Aorta (tissue), 5 donors: Measurements from ENCODE around the gene CCL21. TPM values are rescaled to one million over a fixed set of nuclear protein-coding genes. Genes with fewer than 3 reads are reported as not detected.

ENCODE experiments used
- ATAC-seq: fragments of 200-7000 bp; cut with Tn5 transposase; one replicate; pipeline ENCODE4 v1.9.1; 2022; ENCODE audit warnings: moderate library complexity; ENCODE audit not compliant: low FRiP score
- DNase-seq, 2 donors: peaks; one replicate each; pipeline ENCODE4 v3.0.0-alpha.2; 2020
- H3K27ac ChIP-seq, 2 donors: one replicate each; pipeline ENCODE4 v1.5.1; 2013; ENCODE audit warnings: low read length in 2 of 2, mild to moderate bottlenecking in 2 of 2, moderate library complexity in 2 of 2, control low read depth in 1 of 2, inconsistent platforms in 1 of 2, low read depth in 1 of 2
- H3K27me3 ChIP-seq, 2 donors: one replicate each; pipeline ENCODE4 v1.6.1; 2013; ENCODE audit warnings: control low read depth in 1 of 2, low read length in 1 of 2, mild to moderate bottlenecking in 1 of 2, moderate library complexity in 1 of 2; ENCODE audit not compliant: insufficient read depth in 2 of 2, control insufficient read depth in 1 of 2
- H3K36me3 ChIP-seq, 2 donors: one replicate each; pipeline ENCODE4 v1.6.1; 2013; ENCODE audit warnings: control low read depth in 1 of 2, low read length in 1 of 2, mild to moderate bottlenecking in 1 of 2; ENCODE audit not compliant: insufficient read depth in 2 of 2, control insufficient read depth in 1 of 2
- H3K4me1 ChIP-seq, 2 donors: one replicate each; pipeline ENCODE4 v1.6.1; 2013; ENCODE audit warnings: low read length in 2 of 2, control low read depth in 1 of 2, mild to moderate bottlenecking in 1 of 2, moderate library complexity in 1 of 2; ENCODE audit not compliant: insufficient read depth in 2 of 2, control insufficient read depth in 1 of 2
- H3K4me3 ChIP-seq, 2 donors: one replicate each; pipeline ENCODE4 v1.5.1; 2013; ENCODE audit warnings: low read length in 2 of 2, control low read depth in 1 of 2, mild to moderate bottlenecking in 1 of 2
- H3K9me3 ChIP-seq: one replicate; pipeline ENCODE4 v1.6.1; 2013; ENCODE audit warnings: mild to moderate bottlenecking, low read length; ENCODE audit not compliant: control insufficient read depth
- WGBS, 2 donors: extraction: QIAGEN DNeasy Blood & Tissue Kit; methylation state at CpG; one replicate each; pipeline ENCODE4 v1.1.7; 2013; 5-methylcytosine and 5-hydroxymethylcytosine counted together
- intact Hi-C, 2 donors: fragments of 100-400 bp; cut with DNase I; formaldehyde crosslinking; loops; one replicate each; pipeline versions ENCODE4 v1.14.2 to v1.15.0; 2022
- polyA plus RNA-seq, 2 donors: library from polyadenylated mRNA; stranded (reverse); fragments of 200-250 nt; gene quantifications; one replicate each; pipeline ENCODE4 v1.2.3, GENCODE V29; 2013
- total RNA-seq, 2 donors: library from RNA; stranded (reverse); fragmentation: NEBNext Ultra II Directional; extraction: Animal tissue kit (Norgen Biotek cat#: 25700); gene quantifications; one replicate each; pipeline ENCODE4 v1.2.1, GENCODE V29; 2021
- donor health status: healthy with polysubstance abuse.
- donor health status: Bipolar disorder and iron deficiency.
- donor health status: DM: no; HTN: no; CAD: no.
- donor health status: DM: no; HTN: no; CAD: no.
- donor health status: DM: yes; HTN: yes; CAD: no.

The CCL21 gene
- total and polyA plus RNA-seq, 4 donors, result 1.4 to 29.1 (median 7.7) TPM

DNA sequence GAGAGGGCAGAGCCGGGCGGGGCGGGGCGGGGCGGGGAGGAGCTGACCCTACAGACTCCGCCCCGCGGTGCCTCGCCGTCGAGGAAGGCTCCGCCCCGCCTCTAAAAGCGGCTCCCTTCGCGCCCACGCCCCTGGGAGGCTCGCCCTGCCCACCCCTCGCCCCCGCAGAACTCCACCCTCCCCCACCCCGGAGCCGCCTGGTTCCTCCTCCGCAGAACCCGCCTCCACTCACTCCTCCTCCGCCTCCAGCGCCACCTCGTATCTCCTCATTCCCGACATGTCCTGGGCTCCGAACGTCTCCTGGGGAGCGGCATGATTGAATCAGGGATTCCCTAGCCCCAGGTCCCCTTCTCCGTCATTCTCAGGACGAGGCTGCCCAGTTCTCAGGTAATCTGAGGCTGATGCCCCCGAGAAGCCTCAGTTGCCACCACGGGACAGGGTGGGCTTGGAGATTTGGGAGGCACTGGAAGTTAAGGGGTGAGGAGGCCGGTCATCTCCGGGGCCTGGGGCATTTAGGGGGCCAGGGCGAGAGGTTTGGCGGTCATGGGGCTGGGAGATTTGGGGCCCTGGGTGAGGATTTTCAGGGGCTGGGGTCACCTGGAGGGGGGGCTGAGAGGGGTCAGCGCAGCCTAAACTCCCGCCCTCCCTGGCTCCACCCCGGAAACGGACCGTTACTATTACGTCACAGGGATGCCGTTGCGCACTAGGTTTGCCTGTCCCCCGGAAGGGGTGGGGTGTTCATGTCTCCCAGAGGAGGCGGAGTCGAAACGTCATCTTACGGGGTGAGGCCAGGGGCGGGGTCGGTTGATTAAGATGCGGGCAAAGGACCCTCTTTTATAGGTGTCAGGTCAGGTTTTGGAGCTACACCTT, 44.3 kb downstream of the CCL21 start:
- H3K27me3 ChIP-seq, result no peaks in the 10 kb centered on the region
- peak overlapping the region; percentile 25 to 96 for H3K27ac ChIP-seq
- no peaks in the 10 kb centered on the region for H3K9me3 ChIP-seq
- DNase-seq, result peak; percentile 96 to 98
- peaks cover 0 to 3% of the 10 kb centered on the region in 2 donors for H3K36me3 ChIP-seq
- H3K4me3 ChIP-seq, result peak overlapping the region; percentile 55 to 73
- WGBS, 2 donors, result 1% methylated on average over 45 to 55 of the region's 55 CpGs
- H3K4me1 ChIP-seq, result no peaks in the 10 kb centered on the region
- peak; percentile 95 for ATAC-seq
- intact Hi-C loops, result loop anchor here in 1 of 2 donors (2.0 to 10.0 kb wide), 3 partner anchors 35 to 409 kb away; partner anchors contain the start of genes FANCG and VCP

DNA sequence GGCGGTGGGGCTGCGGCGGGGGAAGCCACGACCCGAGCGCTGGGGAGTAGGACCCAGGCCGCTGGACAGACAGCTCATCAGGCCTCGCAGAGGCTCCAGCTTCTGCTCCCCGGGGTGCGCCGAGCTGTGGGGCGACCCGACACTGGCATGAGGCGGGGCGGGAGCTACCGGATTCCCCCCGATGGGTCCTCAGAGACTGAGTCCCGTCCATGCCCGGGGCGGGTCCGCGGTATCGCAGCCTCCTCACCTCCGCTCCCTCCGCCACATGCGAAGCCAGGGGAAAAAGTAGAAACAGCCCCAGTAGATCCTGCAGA, 44.9 kb downstream of the CCL21 start:
- H3K27me3 ChIP-seq, result no peaks in the 10 kb centered on the region
- peaks cover 0 to 3% of the 10 kb centered on the region in 2 donors for H3K36me3 ChIP-seq
- ATAC-seq (peak; percentile 51), DNase-seq (no peak)
- intact Hi-C loops, result loop anchor here in 1 of 2 donors (10.0 kb wide), 2 partner anchors 330 to 410 kb away; partner anchors contain the start of genes FANCG and VCP
- H3K4me1 ChIP-seq, result no peaks in the 10 kb centered on the region
- H3K9me3 ChIP-seq, result no peaks in the 10 kb centered on the region
- H3K4me3 ChIP-seq, result peak overlapping the region; percentile 18
- WGBS, 2 donors, result 1 to 2% methylated on average over 19 to 26 of the region's 26 CpGs
- H3K27ac ChIP-seq, result peak overlapping the region in 1 of 2 donors; percentile 78

DNA sequence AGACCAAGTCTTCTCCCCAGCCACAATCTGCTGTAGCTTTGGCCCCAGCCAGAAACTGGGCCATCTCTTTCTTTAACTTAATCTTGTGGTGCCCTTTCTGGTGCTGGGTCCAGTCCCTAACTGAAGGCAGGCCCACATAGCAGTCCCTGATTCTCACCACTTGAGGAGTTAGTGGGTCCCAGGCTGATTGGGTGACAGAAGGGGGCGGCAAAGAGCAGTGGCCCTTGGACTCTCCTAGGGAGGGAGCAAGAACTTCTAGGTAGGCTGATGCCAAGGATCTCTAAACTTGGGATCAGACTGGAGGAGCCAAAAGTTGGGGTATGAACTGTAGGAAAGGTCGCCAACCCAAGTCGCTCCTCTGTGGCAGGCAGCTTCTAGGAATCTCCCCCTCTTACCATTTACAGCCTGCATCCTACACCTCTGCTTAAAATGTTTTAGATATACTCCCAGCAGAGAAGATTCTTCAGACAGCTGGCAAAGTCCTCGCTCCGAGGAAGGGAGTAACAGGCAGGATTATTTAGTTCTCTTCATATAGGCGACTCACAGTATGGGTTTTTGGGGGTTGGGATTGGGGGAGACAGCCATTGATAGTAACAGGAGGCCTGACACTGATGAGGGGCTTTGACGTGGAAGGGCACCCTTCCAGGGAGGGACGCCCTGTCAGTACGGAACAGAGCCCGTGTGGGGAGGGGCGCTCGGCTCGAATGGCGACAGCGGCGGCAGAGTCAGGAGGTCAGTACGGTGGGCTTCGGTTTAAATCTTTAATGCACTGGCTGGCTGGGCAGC, 45.5 kb downstream of the CCL21 start:
- peak overlapping the region; percentile 18 for H3K4me3 ChIP-seq
- peak overlapping the region in 1 of 2 donors; percentile 78 for H3K27ac ChIP-seq
- WGBS, 2 donors, result 5 to 6% methylated on average over 18 of the region's 18 CpGs
- peak; percentile 74 for ATAC-seq
- H3K27me3 ChIP-seq, result no peaks in the 10 kb centered on the region
- peak; percentile 88 to 93 for DNase-seq
- H3K4me1 ChIP-seq, result no peaks in the 10 kb centered on the region
- intact Hi-C loops, result loop anchor here in 1 of 2 donors (10.0 kb wide), 2 partner anchors 330 to 410 kb away; partner anchors contain the start of genes FANCG and VCP
- no peaks in the 10 kb centered on the region for H3K9me3 ChIP-seq
- H3K36me3 ChIP-seq, result peaks cover 0 to 3% of the 10 kb centered on the region in 2 donors

GRCh38 chr9:34663303-34663605, 46.7 kb downstream of the CCL21 start:
- Histone ChIP-seq H3K9me3 (no peaks in the 10 kb centered on the region), H3K27me3 (no peaks in the 10 kb centered on the region), H3K4me3 (no peak overlapping the region), H3K36me3 (peaks cover 0 to 3% of the 10 kb centered on the region in 2 donors), H3K4me1 (no peaks in the 10 kb centered on the region), H3K27ac (no peak overlapping the region)
- no peak for ATAC-seq
- no peak for DNase-seq
- intact Hi-C loops, result loop anchor here in 1 of 2 donors (10.0 kb wide), 2 partner anchors 332 to 412 kb away; partner anchors contain the start of genes FANCG and VCP

- Histone ChIP-seq H3K27ac (peak within 1 kb of the TSS in 1 of 2 donors; percentile 16), H3K4me3 (no peak within 1 kb of the TSS), H3K27me3 (no peaks in the 10 kb centered on the region), H3K4me1 (no peaks in the 10 kb centered on the region), H3K9me3 (no peaks in the 10 kb centered on the region), H3K36me3 (peaks cover 0 to 3% of the 10 kb centered on the region in 2 donors)
- intact Hi-C loops, result loop anchor here in 1 of 2 donors (10.0 kb wide), 2 partner anchors 332 to 412 kb away; partner anchors contain the start of genes FANCG and VCP
- DNase-seq (no peak), ATAC-seq (no peak)
- 64 to 74% methylated on average over 4 of the region's 4 CpGs for WGBS, 2 donors
These were observed 47.2 kb downstream of the CCL21 start, which contains the start of gene CCL27 for GRCh38 chr9:34662526-34663302. CCL27 (minus strand) TSS chr9:34662657; CDS start chr9:34662633, 24 bp downstream.

GRCh38 chr9:34659592-34660253, 50.2 kb downstream of the CCL21 start:
- H3K36me3 ChIP-seq, result peaks cover 0 to 3% of the 10 kb centered on the region in 2 donors
- H3K4me1 ChIP-seq, result peaks cover 0 to 2% of the 10 kb centered on the region in 2 donors
- WGBS, 2 donors, result 86 to 87% methylated on average over 8 of the region's 8 CpGs
- DNase-seq, result no peak
- no peak overlapping the region for H3K4me3 ChIP-seq
- no peak overlapping the region for H3K27ac ChIP-seq
- intact Hi-C loops, result loop anchor here (10.0 kb wide), 3 partner anchors 325 to 415 kb away; partner anchors contain the start of genes DNAJB5 (in 1 of the 2), FANCG (in 1 of the 2) and VCP (in 1 of the 2)
- ATAC-seq, result no peak
- H3K27me3 ChIP-seq, result no peaks in the 10 kb centered on the region
- H3K9me3 ChIP-seq, result no peaks in the 10 kb centered on the region
